ENCODE data around the gene SLC25A34. TPM values are rescaled to one million over a fixed set of nuclear protein-coding genes. Genes with fewer than 3 reads are reported as not detected.

Gene SLC25A34
- polyA plus RNA-seq, 1 of the 3 experiments (the other 2 are of a cell fraction): 1.4 TPM

GRCh38 chr1:15755021-15755645, 19.1 kb downstream of the SLC25A34 start:
- no peak for DNase-seq
- no peaks in the 10 kb centered on the region for H3K27me3 ChIP-seq (ENCODE audit: insufficient read depth)
- ChIA-PET CTCF (interaction anchor here (1.1 to 2.6 kb wide), 3 partner anchors 14 to 37 kb away, joined by 3 to 12 read pairs (median 4); no protein-coding TSS in a partner anchor), POLR2A (no interaction called here)
- no peaks in the 10 kb centered on the region for H3K36me3 ChIP-seq (replicated peaks in 1 of 2; ENCODE audit: control insufficient read depth in 1 of 2, insufficient read depth in 2 of 2, low read length in 1 of 2)
- no peak overlapping the region for H3K9ac ChIP-seq
- 95% methylated on average over 2 of the region's 2 CpGs for WGBS (ENCODE audit: low lambda C conversion rate)
- no peaks in the 10 kb centered on the region for H4K20me1 ChIP-seq (ENCODE audit: insufficient read depth)
- H3K4me3 ChIP-seq (ENCODE audit: low read depth in 2 of 2, low read length in 1 of 2): no peak overlapping the region
- H3K4me1 ChIP-seq (ENCODE audit: control insufficient read depth in 1 of 2, insufficient read depth in 2 of 2, low read depth in 1 of 2, low read length in 1 of 2): peaks cover 15 to 30% of the 10 kb centered on the region in 2 experiments
- H3K79me2 ChIP-seq (ENCODE audit: insufficient read depth): peaks cover 14% of the 10 kb centered on the region
- H3K9me3 ChIP-seq: no peaks in the 10 kb centered on the region
- no peak overlapping the region for H3K27ac ChIP-seq (ENCODE audit: low read depth in 2 of 2, low read length in 1 of 2)
- H3F3A ChIP-seq (replicated peaks; ENCODE audit: insufficient read depth): peaks cover 21% of the 10 kb centered on the region
- H3K9me2 ChIP-seq: no peaks in the 10 kb centered on the region
- no peak for TF ChIP-seq YY1 (IDR thresholded peaks at IDR 0.05; ENCODE audit: low read depth)
- TF ChIP-seq GATA2 (CRISPR knock-in tag; IDR thresholded peaks at IDR 0.05): no peak
- no peak for TF ChIP-seq FOXJ3 (CRISPR knock-in tag; IDR thresholded peaks at IDR 0.05)
- no peak for TF ChIP-seq RAD21 (IDR thresholded peaks at IDR 0.05; ENCODE audit: low read length)
- no peak for TF ChIP-seq RCOR1 (IDR thresholded peaks at IDR 0.05; ENCODE audit: low read length)
- no peak for TF ChIP-seq TCF12 (IDR thresholded peaks at IDR 0.05)
- no peak for TF ChIP-seq RFX5 (IDR thresholded peaks at IDR 0.05; ENCODE audit: low read length)
- TF ChIP-seq USF1 (IDR thresholded peaks at IDR 0.05; ENCODE audit: borderline replicate concordance, low read depth): no peak
- TF ChIP-seq RXRA (IDR thresholded peaks at IDR 0.05; ENCODE audit: borderline replicate concordance, low read depth): no peak
- no peak overlapping the region for H3K4me2 ChIP-seq
- H2AFZ ChIP-seq (ENCODE audit: low read depth): no peak overlapping the region

- POLR2A ChIA-PET: no interaction called here
- no peak for DNase-seq
- H3F3A ChIP-seq (replicated peaks; ENCODE audit: insufficient read depth): peaks cover 25% of the 10 kb centered on the region
- CTCF ChIA-PET: interaction anchor here (0.7 to 2.6 kb wide), 4 partner anchors 14 to 36 kb away, joined by 3 to 12 read pairs (median 4); no protein-coding TSS in a partner anchor
- H3K4me2 ChIP-seq: no peak overlapping the region
- H3K4me1 ChIP-seq (ENCODE audit: control insufficient read depth in 1 of 2, insufficient read depth in 2 of 2, low read depth in 1 of 2, low read length in 1 of 2): peaks cover 18 to 31% of the 10 kb centered on the region in 2 experiments
- H3K27ac ChIP-seq (ENCODE audit: low read depth in 2 of 2, low read length in 1 of 2): no peak overlapping the region
- no peaks in the 10 kb centered on the region for H3K36me3 ChIP-seq (replicated peaks in 1 of 2; ENCODE audit: control insufficient read depth in 1 of 2, insufficient read depth in 2 of 2, low read length in 1 of 2)
- H4K20me1 ChIP-seq (ENCODE audit: insufficient read depth): no peaks in the 10 kb centered on the region
- no peak overlapping the region for H2AFZ ChIP-seq (ENCODE audit: low read depth)
- no peak overlapping the region for H3K4me3 ChIP-seq (ENCODE audit: low read depth in 2 of 2, low read length in 1 of 2)
- no peaks in the 10 kb centered on the region for H3K27me3 ChIP-seq (ENCODE audit: insufficient read depth)
- 83% methylated on average over 3 of the region's 4 CpGs for WGBS (ENCODE audit: low lambda C conversion rate)
- no peaks in the 10 kb centered on the region for H3K9me3 ChIP-seq
- peaks cover 19% of the 10 kb centered on the region for H3K79me2 ChIP-seq (ENCODE audit: insufficient read depth)
- no peak overlapping the region for H3K9ac ChIP-seq
- H3K9me2 ChIP-seq: no peaks in the 10 kb centered on the region
- no peak for TF ChIP-seq GATA2 (CRISPR knock-in tag; IDR thresholded peaks at IDR 0.05)
- TF ChIP-seq FOXM1 (IDR thresholded peaks at IDR 0.05; ENCODE audit: low read depth): no peak
- no peak for TF ChIP-seq SMC3 (IDR thresholded peaks at IDR 0.05; ENCODE audit: low read depth, low read length)
- TF ChIP-seq EP300 (IDR thresholded peaks at IDR 0.05; ENCODE audit: borderline replicate concordance in 1 of 2, low read depth in 1 of 2, low read length in 1 of 2): no peak
- TF ChIP-seq CTCF (IDR thresholded peaks at IDR 0.05): no peak
- TF ChIP-seq RAD21 (IDR thresholded peaks at IDR 0.05; ENCODE audit: low read length): no peak
- no peak for TF ChIP-seq RCOR1 (IDR thresholded peaks at IDR 0.05; ENCODE audit: low read length)
- TF ChIP-seq MXI1 (IDR thresholded peaks at IDR 0.05; ENCODE audit: low read depth, low read length): no peak
- TF ChIP-seq TEAD4 (IDR thresholded peaks at IDR 0.05; ENCODE audit: borderline replicate concordance, insufficient read depth): no peak
- no peak for TF ChIP-seq ELF1 (IDR thresholded peaks at IDR 0.05)
- TF ChIP-seq TCF12 (IDR thresholded peaks at IDR 0.05): no peak
- no peak for TF ChIP-seq FOXJ3 (CRISPR knock-in tag; IDR thresholded peaks at IDR 0.05)
- TF ChIP-seq YY1 (IDR thresholded peaks at IDR 0.05; ENCODE audit: low read depth): no peak
- TF ChIP-seq USF2 (IDR thresholded peaks at IDR 0.05; ENCODE audit: borderline replicate concordance, low read depth, low read length): no peak
- TF ChIP-seq TAF1 (IDR thresholded peaks at IDR 0.05; ENCODE audit: borderline replicate concordance, low read depth, low read length): no peak
- no peak for TF ChIP-seq REST (IDR thresholded peaks at IDR 0.05; ENCODE audit: low read depth, low read length)
Observed at GRCh38 chr1:15755646-15756040, 19.6 kb downstream of the SLC25A34 start.

Data from SK-N-SH (cell line).